GM12878 (cell line): ENCODE data around the gene ERFL. TPM values are rescaled to one million over a fixed set of nuclear protein-coding genes. Genes with fewer than 3 reads are reported as not detected.

Experiments
- ATAC-seq: fragments of 200-7000 bp; cut with Tn5 transposase; 3 replicates; pipeline ENCODE4 v1.9.1; 2020; ENCODE audit warnings: mild to moderate bottlenecking, moderate library complexity
- BruUV-seq: library from RNA; stranded (reverse); fragments of 400-500 nt; replicated peaks from 2 replicates; lab custom pipeline; 2021; lab: Mats Ljungman, UMichigan
- CTCF ChIA-PET: fragments of 300-600 bp; sonication (Branson Sonifier 250); formaldehyde crosslinking; extraction: SDS; loops from one replicate; lab custom pipeline; 2021; ENCODE audit warnings: inconsistent platforms; lab: Yijun Ruan, JAX
- POLR2A ChIA-PET: fragments of 350-600 bp; formaldehyde crosslinking; extraction: SDS; loops from one replicate; lab custom pipeline; 2021; ENCODE audit warnings: inconsistent platforms; lab: Charles Lee
- RAD21 ChIA-PET: fragments of 300-600 bp; sonication (Branson Sonifier 250); formaldehyde crosslinking; loops from one replicate; lab custom pipeline; 2023; ENCODE audit warnings: antibody characterized with exemption; ENCODE audit not compliant: unreplicated experiment; lab: Charles Lee
- SMC1A ChIA-PET: fragments of 300-600 bp; sonication (Branson Sonifier 250); formaldehyde crosslinking; loops from one replicate; lab custom pipeline; 2023; ENCODE audit not compliant: unreplicated experiment, uncharacterized antibody; lab: Charles Lee
- DNase-seq: peaks from one replicate; pipeline ENCODE4 v3.0.0-alpha.2; 2011; ENCODE audit warnings: low read depth, low spot score
- FAIRE-seq: peaks from 3 replicates; lab custom pipeline; 2011; peaks lifted over from hg19 to GRCh38; lab: Jason Lieb, UNC
- H2AFZ ChIP-seq: 2 replicates; pipeline ENCODE4 v1.6.0; 2011; ENCODE audit warnings: low read depth, low read length, control low read depth; ENCODE audit not compliant: control insufficient read depth
- H3K27ac ChIP-seq: 2 replicates; pipeline ENCODE4 v1.5.1; 2011; ENCODE audit warnings: control low read depth; ENCODE audit not compliant: control insufficient read depth, insufficient read depth
- H3K27me3 ChIP-seq, 2 experiments: replicated peaks in 1 of 2; 2 replicates each; pipeline versions ENCODE4 v1.6.0 to v1.6.1; 2011; ENCODE audit warnings: low read length in 1 of 2; ENCODE audit not compliant: control insufficient read depth in 2 of 2, insufficient read depth in 2 of 2
- H3K36me3 ChIP-seq, 2 experiments: 2 replicates each; pipeline ENCODE4 v1.5.1; 2011; ENCODE audit warnings: low read length in 1 of 2; ENCODE audit not compliant: control insufficient read depth in 2 of 2, insufficient read depth in 2 of 2
- H3K4me1 ChIP-seq: 2 replicates; pipeline ENCODE4 v1.6.1; 2011; ENCODE audit warnings: mild to moderate bottlenecking, low read length, moderate library complexity, mixed read lengths; ENCODE audit not compliant: control insufficient read depth, insufficient read depth
- H3K4me2 ChIP-seq: 2 replicates; pipeline ENCODE4 v1.6.0; 2011; ENCODE audit warnings: control low read depth; ENCODE audit not compliant: control insufficient read depth, insufficient read depth
- H3K4me3 ChIP-seq: fragments of 200-600 bp; sonication (generic); 2 replicates; pipeline ENCODE4 v1.5.1; 2016
- H3K79me2 ChIP-seq: 2 replicates; pipeline ENCODE4 v1.6.0; 2011; ENCODE audit warnings: low read length; ENCODE audit not compliant: control insufficient read depth, insufficient read depth
- H3K9ac ChIP-seq: 2 replicates; pipeline ENCODE4 v1.8.0; 2011; ENCODE audit warnings: low read length, control low read depth, mixed read lengths; ENCODE audit not compliant: control insufficient read depth, insufficient read depth
- H3K9me3 ChIP-seq: replicated peaks from 3 replicates; pipeline ENCODE4 v1.5.1; 2011; ENCODE audit warnings: mild to moderate bottlenecking, low read length; ENCODE audit not compliant: control insufficient read depth, insufficient read depth
- H4K20me1 ChIP-seq: 2 replicates; pipeline ENCODE4 v1.6.0; 2011; ENCODE audit not compliant: control insufficient read depth, insufficient read depth
- ATF7 ChIP-seq: fragments of 450-650 bp; IDR thresholded peaks from 2 replicates; pipeline ENCODE4 v1.6.1; 2016; ENCODE audit warnings: low read depth, mild to moderate bottlenecking
- BHLHE40 ChIP-seq, 2 experiments: fragments of 450-650 bp in 1 of 2; IDR thresholded peaks; 2 replicates each; pipeline ENCODE4 v1.6.1; 2011 to 2017; ENCODE audit warnings: low read depth in 2 of 2, borderline replicate concordance in 1 of 2, improper control_type of control experiment in 1 of 2, low read length in 1 of 2, mild to moderate bottlenecking in 1 of 2
- ETV6 ChIP-seq, 2 experiments: fragments of 450-650 bp in 1 of 2; IDR thresholded peaks in 1 of 2; conservative IDR thresholded peaks in 1 of 2; 2 replicates each; pipeline ENCODE4 v1.6.1; 2014; ENCODE audit warnings: antibody characterized with exemption in 1 of 2, borderline replicate concordance in 1 of 2, low read depth in 1 of 2, mild to moderate bottlenecking in 1 of 2, moderate library complexity in 1 of 2
- FOS ChIP-seq: IDR thresholded peaks from 3 replicates; pipeline ENCODE4 v1.6.1; 2011; ENCODE audit warnings: borderline replicate concordance; ENCODE audit not compliant: insufficient read length; ENCODE audit errors: extremely low read depth
- FOXK2 ChIP-seq: fragments of 450-650 bp; IDR thresholded peaks from 2 replicates; pipeline ENCODE4 v1.6.1; 2017; ENCODE audit warnings: mild to moderate bottlenecking, moderate library complexity
- NR2F1 ChIP-seq: fragments of 450-650 bp; conservative IDR thresholded peaks from 2 replicates; pipeline ENCODE4 v1.6.1; 2017; ENCODE audit warnings: mild to moderate bottlenecking
- PKNOX1 ChIP-seq: fragments of 450-650 bp; IDR thresholded peaks from 2 replicates; pipeline ENCODE4 v1.6.1; 2016; ENCODE audit warnings: mild to moderate bottlenecking
- PRDM15 ChIP-seq: fragments of 450-650 bp; formaldehyde crosslinking; IDR thresholded peaks from 2 replicates; pipeline ENCODE4 v1.4.0; 2020; ENCODE audit warnings: mild to moderate bottlenecking, moderate library complexity
- RCOR1 ChIP-seq: conservative IDR thresholded peaks from 2 replicates; pipeline ENCODE4 v1.6.1; 2012; ENCODE audit warnings: low read depth, low read length, improper control_type of control experiment
- RELB ChIP-seq: fragments of 450-650 bp; IDR thresholded peaks from 2 replicates; pipeline ENCODE4 v1.6.1; 2017; ENCODE audit warnings: low read depth, mild to moderate bottlenecking, moderate library complexity
- SIX5 ChIP-seq: IDR thresholded peaks from 2 replicates; pipeline ENCODE4 v1.6.1; 2011; ENCODE audit warnings: mild to moderate bottlenecking, low read depth, low read length, moderate library complexity; ENCODE audit not compliant: severe bottlenecking
- TBL1XR1 ChIP-seq: IDR thresholded peaks from 2 replicates; pipeline ENCODE4 v1.6.1; 2012; ENCODE audit warnings: low read depth, low read length, improper control_type of control experiment
- YY1 ChIP-seq: IDR thresholded peaks from 2 replicates; pipeline ENCODE4 v1.6.1; 2011; ENCODE audit warnings: low read depth, mild to moderate bottlenecking, low read length
- ZNF207 ChIP-seq: fragments of 450-650 bp; IDR thresholded peaks from 2 replicates; pipeline ENCODE4 v1.6.1; 2014; ENCODE audit warnings: antibody characterized with exemption, mild to moderate bottlenecking, borderline replicate concordance
- ZNF384 ChIP-seq: IDR thresholded peaks from 2 replicates; pipeline ENCODE4 v1.6.1; 2012; ENCODE audit warnings: low read depth, mild to moderate bottlenecking, low read length, improper control_type of control experiment, borderline replicate concordance
- ZNF622 ChIP-seq: fragments of 450-650 bp; IDR thresholded peaks from 2 replicates; pipeline ENCODE4 v1.6.1; 2017; ENCODE audit warnings: mild to moderate bottlenecking, inconsistent platforms
- ZZZ3 ChIP-seq: IDR thresholded peaks from 2 replicates; pipeline ENCODE4 v1.6.1; 2011; ENCODE audit warnings: low read depth; ENCODE audit not compliant: control insufficient read depth, insufficient read length
- WGBS: methylation state at CpG from one replicate; pipeline ENCODE4 v1.1.6; 2016; ENCODE audit warnings: low lambda C conversion rate; ENCODE audit not compliant: insufficient replicate concordance, insufficient coverage; ENCODE audit errors: missing lambda C conversion rate; 5-methylcytosine and 5-hydroxymethylcytosine counted together
- in situ Hi-C: fragments of 300-500 bp; cut with MboI; formaldehyde crosslinking; loops from 9 replicates; pipeline ENCODE4 v1.14.3; 2018; ENCODE audit warnings: mixed read lengths
- intact Hi-C: fragments of 100-400 bp; cut with micrococcal nuclease; formaldehyde crosslinking; loops from one replicate; pipeline ENCODE4 v1.14.2; 2022; ENCODE audit not compliant: unreplicated experiment
- polyA plus RNA-seq, 11 experiments: library from polyadenylated mRNA; depleted of rRNA in 4 of 11; unstranded in 6 of 11; stranded (reverse) in 5 of 11; fragments of >200 nt; fragmentation: Nextera tagmentation in 4 of 11; fragmentation: Illumina TruSeq in 1 of 11; extraction: Ambion mirVana in 4 of 11; extraction: Trizol in 1 of 11; gene quantifications; 1 replicate in 1 of 11; 2 replicates in 10 of 11; pipeline versions ENCODE4 v1.2.1 to v1.2.3, GENCODE V29; 2011 to 2016; ENCODE audit warnings: inconsistent platforms in 2 of 11, missing spikeins in 2 of 11, low read depth in 1 of 11
- total RNA-seq, 4 experiments: library from RNA; depleted of rRNA in 3 of 4; stranded (reverse); fragments of >200 nt in 3 of 4; fragmentation: Illumina TruSeq in 1 of 4; extraction: Trizol in 1 of 4; gene quantifications; 2 replicates each; pipeline versions ENCODE4 v1.2.1 to v1.2.3, GENCODE V29; 2013 to 2021

Gene ERFL
- total and polyA plus RNA-seq, 10 of the 15 experiments (the other 5 are each of a cell fraction or from before 2014, with no cell fraction given), result 0.04 to 0.10 (median 0.05) TPM; not detected in 7

- Histone ChIP-seq H3K36me3 (no peaks in the 10 kb centered on the region), H3K27ac (no peak overlapping the region), H3K4me3 (no peak overlapping the region), H3K4me2 (no peak overlapping the region), H2AFZ (no peak overlapping the region), H3K27me3 (peaks cover 5 to 6% of the 10 kb centered on the region in 2 experiments; a peak in 3 of 4 replicates), H4K20me1 (no peaks in the 10 kb centered on the region), H3K9ac (no peak overlapping the region), H3K79me2 (no peaks in the 10 kb centered on the region), H3K4me1 (peaks cover 2% of the 10 kb centered on the region; the same call in 1 of the 2 replicates), H3K9me3 (no peaks in the 10 kb centered on the region; the same call in 2 of the 3 replicates)
- ChIA-PET RAD21 (no interaction called here), CTCF (no interaction called here), POLR2A (interaction anchor here (0.6 kb wide), 1 partner anchor 153 kb away, joined by 6 read pairs; no protein-coding TSS in a partner anchor), SMC1A (no interaction called here)
- no TSS peak for BruUV-seq
- DNase-seq, result no peak
- ATAC-seq, result no peak; the same call in 2 of the 3 replicates
- 15% methylated on average over 3 of the region's 6 CpGs for WGBS
- no peak for FAIRE-seq
- intact Hi-C loops (no loop called here), in situ Hi-C loops (no loop called here)
- peak; percentile 16; the same call in 1 of the 2 replicates for TF ChIP-seq PKNOX1
- no peak for TF ChIP-seq ZNF207
- no peak for TF ChIP-seq RELB
- no peak for TF ChIP-seq ZZZ3
- TF ChIP-seq NR2F1, result no peak
- TF ChIP-seq ETV6 (conservative IDR thresholded peaks at IDR 0.05 in 1 of 2, IDR thresholded peaks at IDR 0.05 in 1 of 2; ENCODE audit: borderline replicate concordance in 1 of 2, low read depth in 1 of 2), result peak in 1 of 2 experiments; percentile 51; a peak in 1 of 4 replicates
- no peak for TF ChIP-seq ATF7
- no peak for TF ChIP-seq ZNF622
- TF ChIP-seq FOS, result no peak
- TF ChIP-seq FOXK2, result no peak
- TF ChIP-seq PRDM15 (CRISPR knock-in tag), result no peak
- no peak for TF ChIP-seq RCOR1
- TF ChIP-seq YY1, result no peak
- no peak for TF ChIP-seq TBL1XR1
- no peak for TF ChIP-seq SIX5
- TF ChIP-seq BHLHE40 (IDR thresholded peaks at IDR 0.05; ENCODE audit: borderline replicate concordance in 1 of 2, low read depth in 2 of 2, low read length in 1 of 2), result no peak
- TF ChIP-seq ZNF384, result no peak
These were observed 5.0 kb downstream of the ERFL start for GRCh38 chr19:41923045-41923788.
